Measurements from ENCODE around the gene MARCO.

DNA sequence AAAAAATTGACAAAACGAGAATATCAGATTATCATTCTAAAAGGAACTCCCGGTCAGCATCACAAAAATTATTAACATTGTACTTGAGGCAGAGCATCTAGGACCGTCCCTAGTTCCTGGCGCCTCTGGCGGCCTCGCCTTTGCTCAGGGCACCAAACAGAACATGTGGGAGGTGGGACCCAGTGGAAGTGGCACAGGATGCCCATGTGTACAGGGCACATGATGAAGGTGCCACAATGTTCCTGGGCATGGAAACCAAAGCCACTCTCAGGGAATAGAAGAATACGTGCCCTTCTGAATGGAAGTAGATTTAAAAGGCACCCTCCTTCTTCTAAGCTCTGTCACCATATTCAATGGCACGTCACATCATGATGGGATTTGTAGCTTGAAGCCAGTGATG is 30.1 kb upstream of the MARCO start:
- TF ChIP-seq POLR2A (IDR thresholded peaks at IDR 0.05; ENCODE audit: low read depth, low read length), result no peak
- no peak for TF ChIP-seq POLR2AphosphoS5 (IDR thresholded peaks at IDR 0.05; ENCODE audit: insufficient read depth, low read depth, low read length)
- TF ChIP-seq, protein P1, sequence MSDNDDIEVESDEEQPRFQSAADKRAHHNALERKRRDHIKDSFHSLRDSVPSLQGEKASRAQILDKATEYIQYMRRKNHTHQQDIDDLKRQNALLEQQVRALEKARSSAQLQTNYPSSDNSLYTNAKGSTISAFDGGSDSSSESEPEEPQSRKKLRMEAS (IDR thresholded peaks at IDR 0.05; ENCODE audit: insufficient read depth, insufficient read length), result no peak
- TF ChIP-seq, protein P2, sequence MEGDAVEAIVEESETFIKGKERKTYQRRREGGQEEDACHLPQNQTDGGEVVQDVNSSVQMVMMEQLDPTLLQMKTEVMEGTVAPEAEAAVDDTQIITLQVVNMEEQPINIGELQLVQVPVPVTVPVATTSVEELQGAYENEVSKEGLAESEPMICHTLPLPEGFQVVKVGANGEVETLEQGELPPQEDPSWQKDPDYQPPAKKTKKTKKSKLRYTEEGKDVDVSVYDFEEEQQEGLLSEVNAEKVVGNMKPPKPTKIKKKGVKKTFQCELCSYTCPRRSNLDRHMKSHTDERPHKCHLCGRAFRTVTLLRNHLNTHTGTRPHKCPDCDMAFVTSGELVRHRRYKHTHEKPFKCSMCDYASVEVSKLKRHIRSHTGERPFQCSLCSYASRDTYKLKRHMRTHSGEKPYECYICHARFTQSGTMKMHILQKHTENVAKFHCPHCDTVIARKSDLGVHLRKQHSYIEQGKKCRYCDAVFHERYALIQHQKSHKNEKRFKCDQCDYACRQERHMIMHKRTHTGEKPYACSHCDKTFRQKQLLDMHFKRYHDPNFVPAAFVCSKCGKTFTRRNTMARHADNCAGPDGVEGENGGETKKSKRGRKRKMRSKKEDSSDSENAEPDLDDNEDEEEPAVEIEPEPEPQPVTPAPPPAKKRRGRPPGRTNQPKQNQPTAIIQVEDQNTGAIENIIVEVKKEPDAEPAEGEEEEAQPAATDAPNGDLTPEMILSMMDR (IDR thresholded peaks at IDR 0.05; ENCODE audit: extremely low read depth in 1 of 2, insufficient read depth in 1 of 2, low read depth in 1 of 2, low read length in 2 of 2), result no peak
- no peak for TF ChIP-seq EZH2 (IDR thresholded peaks at IDR 0.05; ENCODE audit: borderline replicate concordance, low read depth, low read length, severe bottlenecking)
- no peak for TF ChIP-seq GATA2 (IDR thresholded peaks at IDR 0.05; ENCODE audit: insufficient read depth, insufficient read length, low read depth, low read length)
- no peak for TF ChIP-seq FOS (IDR thresholded peaks at IDR 0.05; ENCODE audit: borderline replicate concordance, insufficient read depth, low read length)
